Measurements from ENCODE around the gene LRRN2.
"Not testable (repeated sequence)": the region's sequence is repeated elsewhere in the genome, so short reads cannot be mapped to it uniquely, and the experiment has no call there.

Gene LRRN2

GRCh38 chr1:204571128-204571527 is 114.4 kb downstream of the LRRN2 start:
- no peak for DNase-seq

- DNase-seq, result not testable (repeated sequence)
Observed at GRCh38 chr1:204570021-204570420, 115.5 kb downstream of the LRRN2 start.

- DNase-seq, result no peak
Observed at GRCh38 chr1:204569478-204569877, 116.1 kb downstream of the LRRN2 start.

- no peak for DNase-seq
Observed at GRCh38 chr1:204568576-204569315, 116.8 kb downstream of the LRRN2 start.
